KOPT-K1 (cell line): ENCODE measurements around the gene PEPD.
A peak's percentile ranks its signal among the peaks of the same experiment; 100 is the strongest.
"Not testable (repeated sequence)": the region's sequence is repeated elsewhere in the genome, so short reads cannot be mapped to it uniquely, and the experiment has no call there.

Source experiments
- H3K27ac ChIP-seq: fragments of 200-600 bp; sonication (generic); 2 replicates; pipeline ENCODE4 v1.5.1; 2016; ENCODE audit warnings: antibody characterized with exemption, mild to moderate bottlenecking, low read depth, low read length; ENCODE audit not compliant: poor library complexity, severe bottlenecking
- H3K36me3 ChIP-seq: fragments of 200-600 bp; sonication (generic); 2 replicates; pipeline ENCODE4 v1.5.1; 2017; ENCODE audit warnings: antibody characterized with exemption, mild to moderate bottlenecking, low read length, moderate library complexity; ENCODE audit not compliant: insufficient read depth
- H3K9me3 ChIP-seq: fragments of 200-600 bp; sonication (generic); 2 replicates; pipeline ENCODE4 v1.5.1; 2017; ENCODE audit warnings: antibody characterized with exemption, low read length, mild to moderate bottlenecking; ENCODE audit not compliant: insufficient read depth, poor library complexity, severe bottlenecking

The PEPD gene

GRCh38 chr19:33521480-33522370 lies at the start of gene PEPD:
Gene PEPD, minus strand, starts transcription at chr19:33521791. Its CDS starts 31 bp downstream, at chr19:33521760.
- no peaks in the 10 kb centered on the region for H3K9me3 ChIP-seq
- peak within 1 kb of the TSS; percentile 15 for H3K27ac ChIP-seq
- H3K36me3 ChIP-seq: no peaks in the 10 kb centered on the region

DNA sequence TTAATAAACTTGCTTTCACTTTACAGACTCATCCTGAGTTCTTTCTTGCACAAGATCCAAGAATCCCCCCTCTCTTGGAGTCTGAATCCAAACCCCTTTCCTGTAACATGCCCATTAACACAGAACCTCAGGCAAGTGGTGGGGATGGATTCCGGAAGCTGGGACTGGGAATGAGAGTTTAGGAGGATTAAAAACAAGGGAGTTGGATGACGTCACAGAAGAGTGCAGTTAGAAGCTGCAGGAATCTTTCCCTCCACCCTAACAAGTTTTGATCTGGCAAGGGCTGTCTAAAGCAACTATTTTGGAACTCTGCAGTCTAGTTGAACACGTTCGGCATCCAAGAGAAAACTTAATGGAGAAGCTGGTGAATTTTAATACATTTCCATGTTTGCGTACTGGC lies 48.2 kb upstream of the PEPD start:
- Histone ChIP-seq H3K27ac (no peak overlapping the region), H3K36me3 (no peaks in the 10 kb centered on the region), H3K9me3 (peaks cover 14% of the 10 kb centered on the region)

DNA sequence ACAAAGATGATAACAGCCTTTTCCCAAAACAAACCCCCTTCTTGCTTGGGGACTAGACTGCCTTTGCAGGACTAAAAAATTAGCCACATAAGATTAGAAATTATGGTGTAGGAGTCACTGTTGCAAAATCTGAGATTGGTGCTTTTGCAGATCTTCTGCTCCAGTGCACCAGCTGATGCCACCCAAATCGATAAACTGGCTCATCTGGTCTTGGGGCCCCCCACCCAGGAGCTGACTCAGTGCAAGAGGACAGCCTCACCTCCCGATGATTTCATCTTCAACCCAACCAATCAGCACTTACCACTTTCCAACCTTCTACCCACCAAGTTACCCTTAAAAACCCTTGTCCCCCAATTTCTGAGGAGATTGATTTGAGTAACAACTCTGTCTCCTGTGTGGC lies 47.1 kb upstream of the PEPD start:
- H3K27ac ChIP-seq: no peak overlapping the region
- H3K9me3 ChIP-seq: peaks cover 3% of the 10 kb centered on the region
- H3K36me3 ChIP-seq: no peaks in the 10 kb centered on the region

DNA sequence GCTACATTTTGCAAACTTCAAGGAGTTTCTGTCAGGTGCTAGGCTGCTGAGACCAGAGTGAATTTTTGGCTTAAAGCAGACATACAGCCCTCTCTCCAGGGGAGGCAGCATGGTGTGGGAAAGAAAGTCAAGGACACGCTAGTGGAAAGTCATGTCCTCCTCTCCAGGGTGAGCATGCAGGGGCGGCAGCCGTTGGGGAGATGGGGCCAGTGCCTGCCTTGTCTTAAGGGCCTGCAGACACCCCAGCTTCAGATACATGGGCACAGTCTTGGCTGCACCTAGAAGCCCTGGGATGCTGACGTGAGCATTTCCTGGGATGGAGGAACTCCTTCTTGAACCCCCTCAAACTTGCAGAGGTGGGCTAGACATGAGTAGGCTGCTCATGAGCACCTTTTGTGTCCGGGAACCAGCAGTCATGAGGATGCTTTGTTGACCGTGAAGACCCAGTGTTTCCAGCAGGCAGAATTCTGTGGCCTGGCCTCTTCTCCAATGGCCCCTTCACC lies 43.3 kb upstream of the PEPD start:
- no peak overlapping the region for H3K27ac ChIP-seq

GRCh38 chr19:33562636-33563035 lies 41.0 kb upstream of the PEPD start:
- Histone ChIP-seq H3K36me3 (no peaks in the 10 kb centered on the region), H3K27ac (no peak overlapping the region), H3K9me3 (no peaks in the 10 kb centered on the region)

More for the DNA sequence above, 43.3 kb upstream of the PEPD start:
- Histone ChIP-seq H3K9me3 (no peaks in the 10 kb centered on the region), H3K36me3 (no peaks in the 10 kb centered on the region)

DNA sequence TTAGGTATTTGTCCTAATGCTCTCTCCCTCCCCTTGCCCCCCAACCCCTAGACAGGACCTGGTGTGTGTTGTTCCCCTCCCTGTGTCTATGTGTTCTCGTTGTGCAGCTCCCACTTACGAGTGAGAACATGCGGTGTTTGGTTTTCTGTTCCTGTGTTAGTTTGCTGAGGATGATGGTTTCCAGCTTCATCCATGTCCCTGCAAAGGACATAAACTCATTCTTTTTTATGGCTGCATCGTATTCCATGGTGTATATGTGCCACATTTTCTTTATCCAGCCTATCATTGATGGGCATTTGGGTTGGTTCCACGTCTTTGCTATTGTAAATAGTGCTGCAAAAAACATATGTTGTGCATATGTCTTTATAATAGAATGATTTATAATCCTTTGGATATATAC lies 40.1 kb upstream of the PEPD start:
- not testable (repeated sequence) for H3K9me3 ChIP-seq, H3K36me3 ChIP-seq, H3K27ac ChIP-seq

GRCh38 chr19:33561261-33561660 lies 39.7 kb upstream of the PEPD start:
- Histone ChIP-seq H3K27ac (no peak overlapping the region), H3K36me3 (no peaks in the 10 kb centered on the region), H3K9me3 (no peaks in the 10 kb centered on the region)

- H3K36me3 ChIP-seq: no peaks in the 10 kb centered on the region
- no peaks in the 10 kb centered on the region for H3K9me3 ChIP-seq
- H3K27ac ChIP-seq: no peak overlapping the region
These were observed 38.4 kb upstream of the PEPD start for GRCh38 chr19:33559996-33560395.

DNA sequence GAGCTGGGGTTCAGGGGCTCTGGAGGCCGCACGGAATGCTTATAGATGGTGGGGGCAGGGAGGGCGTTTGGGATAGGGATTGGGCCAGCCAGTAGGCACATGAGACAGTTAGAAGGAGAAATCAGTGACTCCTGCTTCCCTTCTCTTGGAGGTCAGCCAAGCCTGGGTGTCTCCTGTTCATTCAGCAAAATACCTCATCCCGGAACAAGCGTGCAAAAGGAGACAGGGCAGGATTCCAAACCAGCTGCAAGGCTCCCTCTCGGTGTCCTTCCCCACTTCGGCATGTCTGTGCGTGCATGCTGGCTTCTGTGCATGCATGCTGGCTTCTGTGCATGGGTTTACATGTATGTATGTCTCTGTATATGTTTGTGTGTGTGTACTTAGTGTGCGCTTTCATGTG lies 37.3 kb upstream of the PEPD start:
- Histone ChIP-seq H3K36me3 (no peaks in the 10 kb centered on the region), H3K9me3 (no peaks in the 10 kb centered on the region), H3K27ac (no peak overlapping the region)

- no peaks in the 10 kb centered on the region for H3K36me3 ChIP-seq
- no peak overlapping the region for H3K27ac ChIP-seq
- no peaks in the 10 kb centered on the region for H3K9me3 ChIP-seq
These were observed 36.6 kb upstream of the PEPD start for GRCh38 chr19:33558151-33558550.

GRCh38 chr19:33557720-33558119 lies 36.1 kb upstream of the PEPD start:
- Histone ChIP-seq H3K27ac (no peak overlapping the region), H3K9me3 (no peaks in the 10 kb centered on the region), H3K36me3 (no peaks in the 10 kb centered on the region)

GRCh38 chr19:33557196-33557595 lies 35.6 kb upstream of the PEPD start:
- Histone ChIP-seq H3K36me3 (no peaks in the 10 kb centered on the region), H3K9me3 (no peaks in the 10 kb centered on the region), H3K27ac (no peak overlapping the region)

- Histone ChIP-seq H3K27ac (no peak overlapping the region), H3K36me3 (no peaks in the 10 kb centered on the region), H3K9me3 (no peaks in the 10 kb centered on the region)
These were observed 34.7 kb upstream of the PEPD start for GRCh38 chr19:33556261-33556660.

GRCh38 chr19:33555726-33556125 lies 34.1 kb upstream of the PEPD start:
- not testable (repeated sequence) for H3K27ac ChIP-seq, H3K36me3 ChIP-seq, H3K9me3 ChIP-seq

DNA sequence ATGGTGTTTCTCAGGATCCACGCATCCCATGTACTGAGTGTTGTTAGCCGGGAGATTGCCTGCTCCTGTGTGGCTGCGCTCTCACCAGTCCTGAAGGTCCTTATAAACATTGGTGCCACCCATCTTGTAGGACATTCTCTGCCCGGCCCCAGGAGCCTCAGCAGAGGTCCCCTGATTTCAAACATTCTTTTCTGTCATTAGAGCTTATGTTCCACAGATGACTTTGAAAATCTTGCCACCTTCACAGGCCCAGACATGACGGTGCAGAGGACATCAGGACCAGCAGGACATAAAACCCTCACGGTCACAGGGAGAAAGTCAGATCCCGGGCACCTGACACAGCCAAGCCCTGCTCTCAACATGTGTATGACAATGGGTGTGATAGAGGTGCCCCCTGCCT lies 33.2 kb upstream of the PEPD start:
- Histone ChIP-seq H3K9me3 (no peaks in the 10 kb centered on the region), H3K36me3 (no peaks in the 10 kb centered on the region), H3K27ac (no peak overlapping the region)

DNA sequence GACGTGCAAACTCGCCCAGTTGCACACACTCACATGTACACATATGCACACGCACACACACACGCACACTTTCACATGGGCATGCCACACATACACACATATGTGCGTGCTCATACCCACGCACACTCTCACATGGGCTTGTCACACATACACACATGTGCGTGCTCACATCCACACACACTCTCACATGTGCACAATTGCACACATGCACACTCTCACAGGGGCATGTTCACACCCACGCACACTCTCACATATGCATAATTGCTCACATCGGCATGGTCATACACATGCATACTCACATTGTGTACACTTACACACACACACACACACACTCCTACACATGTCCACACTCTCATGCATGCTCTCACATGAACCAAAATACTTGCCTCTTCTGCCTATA lies 32.8 kb upstream of the PEPD start:
- H3K36me3 ChIP-seq: no peaks in the 10 kb centered on the region
- H3K9me3 ChIP-seq: no peaks in the 10 kb centered on the region
- H3K27ac ChIP-seq: no peak overlapping the region
